ENCODE data around the gene MRPL43. TPM values are rescaled to one million over a fixed set of nuclear protein-coding genes. Genes with fewer than 3 reads are reported as not detected.

Gene MRPL43
- total RNA-seq, 2 experiments from 2014 or later = 53.8 to 56.2 TPM

- Histone ChIP-seq H3K27ac (ENCODE audit: low read depth, low read length, poor library complexity, severe bottlenecking) (no peak overlapping the region), H3K4me2 (ENCODE audit: low read length) (no peak overlapping the region), H3K9me3 (ENCODE audit: low read length) (no peaks in the 10 kb centered on the region), H3K9me2 (ENCODE audit: insufficient read depth, low read length) (no peaks in the 10 kb centered on the region), H3K4me1 (ENCODE audit: insufficient read depth, low read length, poor library complexity, severe bottlenecking) (peaks cover 11% of the 10 kb centered on the region), H3K36me3 (ENCODE audit: insufficient read depth, low read length) (peaks cover 78% of the 10 kb centered on the region), H3K79me2 (ENCODE audit: insufficient read depth, low read depth, low read length) (no peaks in the 10 kb centered on the region), H2AFZ (ENCODE audit: low read length) (no peak overlapping the region), H3K4me3 (ENCODE audit: low read depth, low read length, poor library complexity, severe bottlenecking) (no peak overlapping the region), H4K20me1 (ENCODE audit: insufficient read depth, low read length) (no peaks in the 10 kb centered on the region)
- ChIA-PET CTCF (ENCODE audit: unreplicated experiment) (no interaction called here), POLR2A (no interaction called here)
- BruUV-seq (replicated peaks) = no TSS peak
- intact Hi-C loops (cut with micrococcal nuclease; ENCODE audit: unreplicated experiment) = loop anchor here (5.0 kb wide), 1 partner anchor 33 kb away; no protein-coding TSS in a partner anchor
- no peak for DNase-seq (ENCODE audit: low spot score)
- no peak for TF ChIP-seq CTCF (conservative IDR thresholded peaks at IDR 0.05; ENCODE audit: low read length)
Measured at GRCh38 chr10:100960251-100960650, 27.0 kb downstream of the MRPL43 start.

GRCh38 chr10:100948916-100949315, 38.4 kb downstream of the MRPL43 start:
- POLR2A ChIA-PET = interaction anchor here (1.1 kb wide), 1 partner anchor 34 kb away, joined by 4 read pairs; no protein-coding TSS in a partner anchor
- CTCF ChIA-PET (ENCODE audit: unreplicated experiment) = no interaction called here

GRCh38 chr10:100945754-100946153, 41.5 kb downstream of the MRPL43 start:
- H3K36me3 ChIP-seq (ENCODE audit: insufficient read depth, low read length) = peaks cover 98% of the 10 kb centered on the region
- POLR2A ChIA-PET = no interaction called here

More at GRCh38 chr10:100948916-100949315, 38.4 kb downstream of the MRPL43 start:
- no peaks in the 10 kb centered on the region for H4K20me1 ChIP-seq (ENCODE audit: insufficient read depth, low read length)
- H3K4me2 ChIP-seq (ENCODE audit: low read length) = no peak overlapping the region
- H3K79me2 ChIP-seq (ENCODE audit: insufficient read depth, low read depth, low read length) = no peaks in the 10 kb centered on the region
- intact Hi-C loops (cut with micrococcal nuclease; ENCODE audit: unreplicated experiment) = no loop called here
- H3K36me3 ChIP-seq (ENCODE audit: insufficient read depth, low read length) = peaks cover 94% of the 10 kb centered on the region
- BruUV-seq (replicated peaks) = no TSS peak
- no peak overlapping the region for H3K27ac ChIP-seq (ENCODE audit: low read depth, low read length, poor library complexity, severe bottlenecking)
- H3K4me1 ChIP-seq (ENCODE audit: insufficient read depth, low read length, poor library complexity, severe bottlenecking) = no peaks in the 10 kb centered on the region
- DNase-seq (ENCODE audit: low spot score) = no peak
- TF ChIP-seq EZH2phosphoT487 (IDR thresholded peaks at IDR 0.05; ENCODE audit: borderline replicate concordance, low read depth, low read length) (no peak), CTCF (conservative IDR thresholded peaks at IDR 0.05; ENCODE audit: low read length) (no peak)
- H2AFZ ChIP-seq (ENCODE audit: low read length) = no peak overlapping the region
- no peaks in the 10 kb centered on the region for H3K9me3 ChIP-seq (ENCODE audit: low read length)
- H3K9me2 ChIP-seq (ENCODE audit: insufficient read depth, low read length) = no peaks in the 10 kb centered on the region
- no peak overlapping the region for H3K4me3 ChIP-seq (ENCODE audit: low read depth, low read length, poor library complexity, severe bottlenecking)

More at GRCh38 chr10:100945754-100946153, 41.5 kb downstream of the MRPL43 start:
- Histone ChIP-seq H3K4me1 (ENCODE audit: insufficient read depth, low read length, poor library complexity, severe bottlenecking) (no peaks in the 10 kb centered on the region), H3K4me3 (ENCODE audit: low read depth, low read length, poor library complexity, severe bottlenecking) (no peak overlapping the region), H3K9me2 (ENCODE audit: insufficient read depth, low read length) (no peaks in the 10 kb centered on the region), H4K20me1 (ENCODE audit: insufficient read depth, low read length) (no peaks in the 10 kb centered on the region), H3K4me2 (ENCODE audit: low read length) (no peak overlapping the region), H2AFZ (ENCODE audit: low read length) (no peak overlapping the region), H3K27ac (ENCODE audit: low read depth, low read length, poor library complexity, severe bottlenecking) (no peak overlapping the region), H3K9me3 (ENCODE audit: low read length) (no peaks in the 10 kb centered on the region), H3K79me2 (ENCODE audit: insufficient read depth, low read depth, low read length) (no peaks in the 10 kb centered on the region)
- TF ChIP-seq CTCF (conservative IDR thresholded peaks at IDR 0.05; ENCODE audit: low read length) (no peak), EZH2phosphoT487 (IDR thresholded peaks at IDR 0.05; ENCODE audit: borderline replicate concordance, low read depth, low read length) (no peak)
- DNase-seq (ENCODE audit: low spot score) = no peak
- intact Hi-C loops (cut with micrococcal nuclease; ENCODE audit: unreplicated experiment) = no loop called here
- CTCF ChIA-PET (ENCODE audit: unreplicated experiment) = no interaction called here
- no TSS peak for BruUV-seq (replicated peaks)

Data from OCI-LY7 (cell line).